D721Med (cell line): ENCODE data around the gene FANCF.
A peak's percentile ranks its signal among the peaks of the same experiment; 100 is the strongest.

Experiments used
- DNase-seq: peaks from one replicate; pipeline ENCODE4 v3.0.0; 2011; ENCODE audit warnings: low spot score; ENCODE audit not compliant: insufficient read length
- FAIRE-seq: peaks from 2 replicates; lab custom pipeline; 2011; peaks lifted over from hg19 to GRCh38; lab: Jason Lieb, UNC
- CTCF ChIP-seq: IDR thresholded peaks from 2 replicates; pipeline ENCODE4 v1.5.1; 2012; ENCODE audit warnings: mild to moderate bottlenecking, control low read depth; ENCODE audit not compliant: insufficient read depth; ENCODE audit errors: missing control alignments

FANCF gene

GRCh38 chr11:22625448-22626287, at the start of gene FANCF:
FANCF (minus strand) TSS chr11:22625823; CDS start chr11:22625810, 13 bp downstream.
- no peak for TF ChIP-seq CTCF
- DNase-seq = peak; percentile 50
- FAIRE-seq = peak; percentile 74

- FAIRE-seq = no peak
- TF ChIP-seq CTCF = no peak
Observed at GRCh38 chr11:22674470-22675439, 49.1 kb upstream of the FANCF start.

GRCh38 chr11:22671751-22672150, 46.1 kb upstream of the FANCF start:
- TF ChIP-seq CTCF = no peak
- FAIRE-seq = peak; percentile 11
- no peak for DNase-seq

More at GRCh38 chr11:22674470-22675439, 49.1 kb upstream of the FANCF start:
- DNase-seq = no peak

- DNase-seq (no peak), FAIRE-seq (no peak)
- TF ChIP-seq CTCF = peak; percentile 46
Observed at GRCh38 chr11:22670830-22671229, 45.2 kb upstream of the FANCF start.

GRCh38 chr11:22669368-22669767, 43.7 kb upstream of the FANCF start:
- TF ChIP-seq CTCF = no peak
- DNase-seq = no peak
- no peak for FAIRE-seq

- no peak for TF ChIP-seq CTCF
- FAIRE-seq (no peak), DNase-seq (no peak)
Observed at GRCh38 chr11:22668005-22668796, 42.6 kb upstream of the FANCF start.
